RPMI7951 (cell line): ENCODE measurements around the gene TAS2R60. TPM values are rescaled to one million over a fixed set of nuclear protein-coding genes. Genes with fewer than 3 reads are reported as not detected.
A peak's percentile ranks its signal among the peaks of the same experiment; 100 is the strongest.
"Not testable (repeated sequence)": the region's sequence is repeated elsewhere in the genome, so short reads cannot be mapped to it uniquely, and the experiment has no call there.

ENCODE experiments used
- DNase-seq: peaks from one replicate; pipeline ENCODE4 v3.0.0-alpha.2; 2012; ENCODE audit warnings: low read depth
- total RNA-seq: library from RNA; depleted of rRNA; stranded (reverse); fragments of >200 nt; shearing (Covaris generic); gene quantifications from 2 replicates; pipeline ENCODE4 v1.2.3, GENCODE V29; 2014

The TAS2R60 gene
- total RNA-seq, 1 experiment from 2014 or later: not detected

GRCh38 chr7:143410521-143411004, 32.7 kb upstream of the TAS2R60 start:
- DNase-seq: no peak

DNA sequence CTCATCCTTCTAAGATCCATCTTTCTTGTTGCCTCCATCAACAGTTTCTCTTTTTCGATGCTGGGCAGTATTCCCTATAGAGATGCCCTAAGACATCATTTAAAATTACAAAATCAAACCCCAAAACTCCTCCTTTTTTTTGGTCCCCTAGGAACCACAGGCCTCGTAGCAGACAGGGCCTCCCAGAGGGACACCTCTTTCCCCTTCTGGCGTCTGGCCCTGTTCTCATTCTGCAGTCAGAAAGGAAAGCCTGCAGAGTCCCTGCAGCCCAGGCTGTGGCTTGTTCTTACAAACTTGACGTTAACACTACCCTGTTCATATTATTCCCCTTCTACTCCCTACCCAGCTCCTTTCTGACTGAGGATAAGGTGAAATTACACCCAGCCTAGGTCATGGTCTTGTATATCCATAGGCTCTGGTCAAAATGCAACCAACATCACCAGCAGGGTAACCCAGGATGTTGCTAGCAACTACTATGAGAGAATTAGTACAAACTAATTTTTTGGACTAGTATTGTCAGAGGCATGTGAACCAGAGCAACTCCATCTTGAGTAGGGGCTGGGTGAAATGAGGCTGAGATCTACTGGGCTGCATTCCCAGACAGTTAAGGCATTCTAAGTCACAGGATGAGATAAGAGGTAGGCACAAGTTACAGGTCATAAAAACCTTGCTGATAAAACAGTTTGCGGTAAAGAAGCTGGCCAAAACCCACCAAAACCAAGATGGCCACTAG, 31.1 kb upstream of the TAS2R60 start:
- DNase-seq: no peak

DNA sequence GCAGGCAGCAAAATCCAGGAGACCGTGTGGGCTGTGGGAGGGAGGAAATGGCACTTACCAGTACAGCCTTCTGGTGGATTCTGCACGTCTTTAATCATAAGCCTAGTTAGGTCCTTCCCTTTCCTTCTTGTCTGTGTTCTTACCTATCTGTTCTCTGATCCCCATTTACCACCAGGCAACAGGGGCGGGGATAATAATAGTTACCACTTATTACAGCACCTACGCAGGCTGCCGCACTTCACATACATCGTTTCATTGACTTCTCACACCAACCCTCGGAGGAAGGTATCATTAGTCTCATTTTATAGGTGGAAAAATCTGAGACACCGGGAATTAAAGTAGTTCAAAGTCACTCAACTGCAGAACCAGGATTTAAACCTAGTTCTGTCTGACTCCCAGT, 30.1 kb upstream of the TAS2R60 start:
- no peak for DNase-seq

GRCh38 chr7:143415209-143415608, 28.0 kb upstream of the TAS2R60 start:
- not testable (repeated sequence) for DNase-seq

DNA sequence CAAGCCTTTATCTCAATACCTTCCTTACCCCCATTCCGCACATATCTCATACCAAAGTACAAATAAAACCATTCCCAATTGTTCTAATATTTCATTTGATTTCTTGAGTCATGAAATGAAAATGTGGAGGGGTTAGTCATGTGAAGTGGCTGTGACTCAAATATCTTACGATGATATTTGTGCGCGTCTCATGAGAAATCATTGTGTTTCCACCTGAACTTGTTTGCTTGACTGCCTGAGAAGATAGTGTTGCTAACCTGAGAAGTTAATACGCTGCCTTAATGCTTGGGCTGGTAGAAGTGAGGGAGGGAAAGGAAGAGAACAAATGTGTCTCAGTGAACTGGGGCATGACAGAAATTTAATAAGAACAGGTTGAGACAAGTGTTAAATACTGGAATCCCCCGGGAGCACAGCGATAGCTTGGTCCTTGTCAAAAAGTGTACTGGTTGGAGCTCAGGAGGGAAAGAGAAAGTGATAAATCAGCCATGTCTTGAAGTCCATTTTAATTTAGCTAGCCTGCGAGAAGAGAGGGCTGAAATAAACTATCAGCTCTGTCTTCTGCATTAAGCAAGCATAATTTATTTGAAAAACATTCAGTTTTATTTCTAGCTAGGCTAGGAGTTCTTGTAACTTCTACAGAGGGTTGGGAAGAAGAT, 27.4 kb upstream of the TAS2R60 start:
- no peak for DNase-seq

DNA sequence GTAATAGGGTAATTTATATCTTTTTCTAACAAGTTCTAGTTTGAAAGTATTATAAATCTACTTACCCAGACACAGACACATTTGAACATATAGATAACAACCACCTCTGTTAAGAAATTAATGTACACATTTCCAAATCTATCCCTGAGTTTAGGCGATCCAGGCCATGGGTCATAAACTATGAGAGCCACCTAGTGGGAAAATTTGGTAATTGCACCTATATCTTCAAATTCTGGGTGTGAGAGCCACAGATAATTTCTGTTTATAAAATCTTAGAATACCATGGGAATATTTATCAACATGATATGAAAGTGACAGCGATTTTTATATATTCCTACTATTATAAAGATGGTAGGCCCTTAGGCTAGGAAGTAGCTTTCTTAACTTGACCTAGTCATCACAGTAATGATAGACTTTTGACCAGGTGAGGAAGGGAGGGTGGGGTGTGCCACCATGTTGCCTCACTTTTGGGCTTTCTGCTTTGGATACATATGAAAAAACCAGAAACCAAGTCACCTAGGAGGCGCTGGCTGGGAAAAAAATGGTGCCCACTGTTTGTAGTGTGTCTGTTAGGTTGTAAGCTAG, 26.6 kb upstream of the TAS2R60 start:
- DNase-seq: peak; percentile 51

GRCh38 chr7:143417734-143418383, 25.4 kb upstream of the TAS2R60 start:
- DNase-seq: no peak

DNA sequence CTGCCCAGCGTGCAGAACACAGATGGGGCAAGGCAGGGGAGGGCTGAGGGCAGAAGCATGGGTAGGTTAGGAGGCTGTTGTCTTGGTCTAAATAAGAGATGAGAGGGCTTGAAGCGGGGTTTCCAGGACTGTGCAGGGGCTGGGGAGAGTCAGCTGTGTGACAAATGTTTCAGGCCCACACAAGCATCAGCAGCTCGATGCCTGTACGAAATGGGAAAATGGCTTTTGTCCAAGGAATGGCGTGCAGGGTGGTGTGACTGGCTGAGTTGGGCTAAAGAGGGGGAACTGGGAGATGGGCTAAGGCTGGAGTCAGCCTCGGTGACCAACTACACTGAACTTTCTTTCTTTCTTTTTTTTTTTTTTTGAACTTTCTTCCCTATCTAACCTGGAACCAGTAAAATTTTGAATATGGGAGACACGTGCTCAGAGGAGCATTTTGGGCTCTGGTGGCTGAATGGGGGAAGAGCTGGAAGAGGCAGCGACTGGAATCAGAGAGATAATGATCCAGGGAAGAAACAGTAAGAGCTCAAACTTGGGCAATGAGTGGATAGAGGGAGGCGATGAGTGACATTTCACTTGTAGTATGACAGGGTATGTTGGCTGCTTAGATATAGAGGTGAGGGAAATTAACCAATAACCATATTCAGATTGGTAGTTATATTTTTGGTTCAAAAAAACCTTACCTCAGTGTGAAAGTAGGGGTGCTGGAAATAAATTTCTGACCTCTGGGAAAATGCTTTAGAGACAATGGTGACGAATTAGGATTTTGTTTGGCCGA, 24.4 kb upstream of the TAS2R60 start:
- DNase-seq: no peak

DNA sequence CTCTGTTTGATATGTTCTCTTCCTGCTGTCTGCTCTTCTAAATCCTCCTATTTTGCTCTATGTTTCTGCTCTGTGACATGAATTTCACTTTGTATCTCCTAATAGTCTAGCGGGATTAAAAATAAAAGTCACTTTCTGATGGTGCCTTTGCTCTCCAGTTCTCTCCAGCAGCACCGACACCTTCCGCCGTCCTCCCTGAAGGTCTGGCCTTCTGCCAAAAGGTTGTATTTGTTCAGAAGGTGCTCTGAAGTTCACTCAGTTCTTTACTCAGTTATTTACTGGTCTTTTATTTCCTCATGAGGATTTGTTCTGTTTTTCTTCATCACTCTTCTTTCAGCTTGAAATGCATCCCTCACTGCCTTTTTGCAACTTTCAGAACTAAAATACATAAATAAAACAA, 23.4 kb upstream of the TAS2R60 start:
- no peak for DNase-seq

DNA sequence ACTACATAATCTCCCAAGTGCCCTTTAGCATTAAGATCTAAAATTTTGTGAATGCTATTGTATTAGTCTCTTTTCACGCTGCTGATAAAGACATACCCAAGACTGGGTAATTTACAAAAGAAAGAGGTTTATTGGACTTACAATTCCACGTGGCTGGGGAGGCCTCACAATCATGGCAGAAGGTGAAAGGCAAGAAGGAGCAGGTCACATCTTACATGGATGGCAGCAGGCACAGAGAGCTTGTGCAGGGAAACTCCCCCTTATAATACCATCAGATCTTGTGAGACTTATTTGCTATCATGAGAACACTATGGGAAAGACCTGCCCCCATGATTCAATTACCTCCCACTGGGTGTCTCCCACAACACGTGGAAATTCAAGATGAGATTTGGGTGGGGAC, 22.6 kb upstream of the TAS2R60 start:
- not testable (repeated sequence) for DNase-seq

DNA sequence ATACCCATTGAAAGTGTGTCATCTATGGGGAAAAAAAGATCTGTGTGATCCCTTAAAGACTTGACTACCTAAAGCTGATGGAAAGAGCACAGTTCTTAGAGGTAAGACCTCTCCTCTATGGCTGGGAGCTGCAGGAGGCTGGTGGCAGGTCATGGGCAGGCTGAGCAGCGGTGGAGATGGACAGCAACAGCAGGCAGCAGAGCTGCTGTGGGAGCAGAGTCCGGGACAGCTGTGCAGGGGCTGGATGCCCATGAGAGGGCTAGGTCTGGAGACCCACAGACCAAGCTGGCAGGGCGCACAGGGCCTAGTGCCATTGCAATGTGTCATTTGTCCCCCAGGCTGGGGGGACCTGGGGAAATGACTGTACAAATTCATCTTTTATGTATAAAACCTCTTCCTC, 21.2 kb upstream of the TAS2R60 start:
- no peak for DNase-seq

DNA sequence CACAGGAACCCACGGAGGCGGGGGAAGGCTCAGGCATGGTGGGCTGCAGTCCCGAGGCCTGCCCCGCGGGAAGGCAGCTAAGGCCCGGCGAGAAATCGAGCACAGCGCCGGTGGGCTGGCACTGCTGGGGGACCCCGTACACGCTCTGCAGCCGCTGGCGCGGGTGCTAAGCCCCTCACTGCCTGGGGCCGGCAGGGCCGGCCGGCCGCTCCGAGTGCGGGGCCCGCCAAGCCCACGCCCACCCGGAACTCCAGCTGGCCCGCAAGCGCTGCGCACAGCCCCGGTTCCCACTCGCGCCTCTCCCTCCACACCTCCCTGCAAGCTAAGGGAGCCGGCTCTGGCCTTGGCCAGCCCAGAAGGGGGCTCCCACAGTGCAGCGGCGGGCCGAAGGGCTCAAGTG, 18.8 kb upstream of the TAS2R60 start:
- not testable (repeated sequence) for DNase-seq

- no peak for DNase-seq
Measured at GRCh38 chr7:143426479-143427142, 16.6 kb upstream of the TAS2R60 start.

GRCh38 chr7:143429770-143430698, 13.2 kb upstream of the TAS2R60 start:
- DNase-seq: no peak

- DNase-seq: no peak
Measured at GRCh38 chr7:143431109-143431508, 12.1 kb upstream of the TAS2R60 start.

DNA sequence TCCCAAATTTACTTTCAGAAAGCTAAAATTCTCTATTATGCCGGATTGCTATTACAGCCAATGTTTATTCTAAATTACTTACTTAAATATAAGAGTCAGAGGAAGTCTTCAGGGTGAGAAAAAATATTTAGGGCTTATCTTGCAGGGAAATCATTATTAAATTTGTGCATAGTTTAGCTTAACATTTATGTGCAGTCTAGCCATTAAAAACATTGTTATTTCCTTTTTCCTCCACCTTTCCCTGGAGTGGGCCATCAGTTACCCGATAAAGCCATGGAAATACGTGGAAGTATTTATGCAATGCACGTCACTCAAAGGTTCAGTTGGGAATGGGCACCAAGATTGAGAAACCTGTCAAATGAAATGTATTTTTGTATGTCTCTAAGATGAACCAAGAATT, 9.5 kb upstream of the TAS2R60 start:
- no peak for DNase-seq

DNA sequence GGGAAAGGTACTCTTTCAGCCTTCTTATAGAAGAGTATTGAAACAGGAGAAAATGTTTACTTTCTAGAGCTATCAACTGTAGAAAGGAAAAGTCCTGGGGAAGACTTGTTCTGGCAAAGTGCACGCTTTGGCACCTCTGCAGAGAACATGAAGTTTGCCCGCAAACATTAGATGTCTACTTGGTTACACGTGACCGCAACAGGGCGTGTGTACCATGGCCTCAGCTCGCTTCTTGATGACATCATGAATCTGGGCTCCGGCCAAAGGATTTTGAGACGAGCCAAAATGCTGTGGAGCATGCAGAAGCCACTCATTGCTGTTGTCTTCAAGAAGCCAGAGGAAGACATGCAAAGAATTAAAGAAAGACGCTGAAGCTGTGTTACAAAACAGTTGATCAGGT, 8.6 kb upstream of the TAS2R60 start:
- DNase-seq: peak; percentile 51

- no peak for DNase-seq
Measured at GRCh38 chr7:143435266-143435665, 8.0 kb upstream of the TAS2R60 start.

GRCh38 chr7:143436325-143436946, 6.8 kb upstream of the TAS2R60 start:
- no peak for DNase-seq

- no peak for DNase-seq
Measured at GRCh38 chr7:143437578-143437977, 5.7 kb upstream of the TAS2R60 start.
